ENCODE data around the gene ZNF669.

DNA sequence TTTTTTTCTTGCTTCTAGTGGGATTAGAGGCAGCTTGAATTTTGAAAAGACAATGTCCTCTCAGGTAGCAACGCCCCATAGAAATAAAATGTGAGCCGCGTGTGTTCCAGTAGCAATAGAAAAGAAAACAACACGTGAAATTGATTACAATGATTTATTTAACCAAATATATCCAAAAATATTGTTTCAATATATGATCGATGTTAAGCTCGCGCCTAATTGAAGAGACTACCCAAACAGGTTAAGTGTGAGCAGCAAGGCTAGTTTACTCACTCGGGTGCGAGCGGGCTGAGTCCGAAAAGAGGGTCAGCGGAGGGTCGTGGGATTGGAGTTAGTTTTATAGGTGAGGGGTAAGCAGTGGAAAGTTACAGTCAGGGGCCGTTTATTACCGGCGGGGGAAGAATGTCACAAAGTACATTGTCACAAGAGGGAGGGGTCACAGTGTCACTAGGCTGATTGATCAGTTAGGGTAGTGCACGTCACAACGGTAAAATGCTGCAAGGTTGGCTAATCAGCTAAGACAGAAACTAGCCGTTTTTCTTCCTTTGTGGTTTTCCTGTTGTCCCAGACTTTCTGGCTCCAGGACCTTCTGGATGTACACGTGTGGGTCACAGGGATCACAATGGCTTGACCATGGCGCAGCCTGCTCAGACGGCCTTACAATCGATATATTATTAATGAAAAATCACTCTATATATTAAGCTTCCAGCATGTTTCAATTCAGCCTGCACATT, 24.8 kb downstream of the ZNF669 start:
- TF ChIP-seq REST (IDR thresholded peaks at IDR 0.05; ENCODE audit: insufficient replicate concordance, low read depth) (no peak), CTCF (IDR thresholded peaks at IDR 0.05; ENCODE audit: insufficient read depth, low read length) (no peak), GABPA (IDR thresholded peaks at IDR 0.05; ENCODE audit: low read depth) (no peak), POLR2AphosphoS5 (IDR thresholded peaks at IDR 0.05; ENCODE audit: low read depth) (no peak)

Data from HL-60 (cell line).